DND-41 (cell line): ENCODE results near the gene SLC35F5.

Experiments used
- ATAC-seq: fragments of 200-7000 bp; cut with Tn5 transposase; 3 replicates; pipeline ENCODE4 v1.9.1; 2021; ENCODE audit warnings: low read depth; ENCODE audit not compliant: insufficient read depth
- DNase-seq: peaks from one replicate; pipeline ENCODE4 v3.0.0-alpha.2; 2020
- H2AFZ ChIP-seq: 2 replicates; pipeline ENCODE4 v1.6.0; 2012; ENCODE audit warnings: low read depth, low read length
- H3K27ac ChIP-seq: 2 replicates; pipeline ENCODE4 v1.5.1; 2012; ENCODE audit warnings: low read length, inconsistent platforms
- H3K27me3 ChIP-seq: fragments of 200-600 bp; sonication (generic); 2 replicates; pipeline ENCODE4 v1.6.0; 2012; ENCODE audit warnings: low read length, mild to moderate bottlenecking, inconsistent platforms; ENCODE audit not compliant: insufficient read depth, poor library complexity
- H3K36me3 ChIP-seq: 2 replicates; pipeline ENCODE4 v1.5.1; 2012; ENCODE audit warnings: low read length, inconsistent platforms; ENCODE audit not compliant: insufficient read depth
- H3K4me1 ChIP-seq: 2 replicates; pipeline ENCODE4 v1.5.1; 2012; ENCODE audit warnings: mild to moderate bottlenecking, low read length; ENCODE audit not compliant: insufficient read depth
- H3K4me2 ChIP-seq: 2 replicates; pipeline ENCODE4 v1.6.0; 2012; ENCODE audit warnings: mild to moderate bottlenecking, moderate library complexity, low read length, inconsistent platforms; ENCODE audit not compliant: insufficient read depth
- H3K4me3 ChIP-seq, 2 experiments: fragments of 200-600 bp in 1 of 2; shearing (Covaris generic) in 1 of 2; 2 replicates each; pipeline ENCODE4 v1.5.1; 2012 to 2016; ENCODE audit warnings: inconsistent platforms in 2 of 2, low read length in 2 of 2, mild to moderate bottlenecking in 2 of 2, low read depth in 1 of 2, moderate library complexity in 1 of 2
- H3K79me2 ChIP-seq: 2 replicates; pipeline ENCODE4 v1.6.0; 2012; ENCODE audit warnings: low read length, inconsistent platforms; ENCODE audit not compliant: insufficient read depth
- H3K9ac ChIP-seq: 2 replicates; pipeline ENCODE4 v1.6.0; 2012; ENCODE audit warnings: low read depth, mild to moderate bottlenecking, inconsistent platforms, low read length, moderate library complexity
- H3K9me3 ChIP-seq: 2 replicates; pipeline ENCODE4 v1.5.1; 2012; ENCODE audit warnings: low read length, moderate library complexity, mild to moderate bottlenecking, inconsistent platforms; ENCODE audit not compliant: insufficient read depth, severe bottlenecking
- H4K20me1 ChIP-seq: 2 replicates; pipeline ENCODE4 v1.6.0; 2012; ENCODE audit warnings: low read length; ENCODE audit not compliant: insufficient read depth
- EZH2 ChIP-seq: IDR thresholded peaks from 3 replicates; pipeline ENCODE4 v1.6.1; 2012; ENCODE audit warnings: borderline replicate concordance, low read depth, mild to moderate bottlenecking, moderate library complexity, low read length, inconsistent platforms; ENCODE audit not compliant: severe bottlenecking
- TF ChIP-seq, protein P1 (sequence below): IDR thresholded peaks from 2 replicates; pipeline ENCODE4 v1.5.1; 2012; ENCODE audit warnings: borderline replicate concordance, low read length, moderate library complexity, mild to moderate bottlenecking; ENCODE audit not compliant: poor library complexity, severe bottlenecking; ENCODE audit errors: extremely low read depth

SLC35F5 gene

DNA sequence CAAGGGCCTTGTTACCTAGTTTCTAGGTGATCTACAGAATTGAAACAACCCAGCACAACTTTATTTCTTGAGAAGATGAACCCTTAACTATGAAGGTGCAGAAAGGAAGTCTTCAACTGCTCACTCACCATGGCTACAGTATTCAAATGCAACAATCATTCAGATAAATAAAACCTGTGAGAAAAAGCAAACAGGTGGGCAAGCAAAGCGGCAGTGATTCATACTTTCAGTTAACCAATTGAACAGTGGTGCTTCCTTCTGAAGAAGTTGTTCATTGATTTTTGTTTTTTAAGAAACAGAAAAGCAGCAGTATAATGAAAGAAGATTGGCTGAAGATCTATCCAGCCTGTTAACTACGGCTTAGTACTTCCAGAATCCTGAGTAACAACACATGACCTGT lies 43.5 kb downstream of the SLC35F5 start:
- H3K9me3 ChIP-seq = no peaks in the 10 kb centered on the region

GRCh38 chr2:113711851-113712250 lies 44.6 kb downstream of the SLC35F5 start:
- Histone ChIP-seq H3K9ac (no peak overlapping the region), H3K27me3 (no peaks in the 10 kb centered on the region), H3K4me3 (no peak overlapping the region), H3K9me3 (no peaks in the 10 kb centered on the region), H3K79me2 (no peaks in the 10 kb centered on the region), H4K20me1 (no peaks in the 10 kb centered on the region), H3K27ac (no peak overlapping the region), H3K36me3 (peaks cover 17% of the 10 kb centered on the region), H2AFZ (no peak overlapping the region), H3K4me1 (no peaks in the 10 kb centered on the region), H3K4me2 (no peak overlapping the region)
- no peak for TF ChIP-seq EZH2
- TF ChIP-seq, protein P1, sequence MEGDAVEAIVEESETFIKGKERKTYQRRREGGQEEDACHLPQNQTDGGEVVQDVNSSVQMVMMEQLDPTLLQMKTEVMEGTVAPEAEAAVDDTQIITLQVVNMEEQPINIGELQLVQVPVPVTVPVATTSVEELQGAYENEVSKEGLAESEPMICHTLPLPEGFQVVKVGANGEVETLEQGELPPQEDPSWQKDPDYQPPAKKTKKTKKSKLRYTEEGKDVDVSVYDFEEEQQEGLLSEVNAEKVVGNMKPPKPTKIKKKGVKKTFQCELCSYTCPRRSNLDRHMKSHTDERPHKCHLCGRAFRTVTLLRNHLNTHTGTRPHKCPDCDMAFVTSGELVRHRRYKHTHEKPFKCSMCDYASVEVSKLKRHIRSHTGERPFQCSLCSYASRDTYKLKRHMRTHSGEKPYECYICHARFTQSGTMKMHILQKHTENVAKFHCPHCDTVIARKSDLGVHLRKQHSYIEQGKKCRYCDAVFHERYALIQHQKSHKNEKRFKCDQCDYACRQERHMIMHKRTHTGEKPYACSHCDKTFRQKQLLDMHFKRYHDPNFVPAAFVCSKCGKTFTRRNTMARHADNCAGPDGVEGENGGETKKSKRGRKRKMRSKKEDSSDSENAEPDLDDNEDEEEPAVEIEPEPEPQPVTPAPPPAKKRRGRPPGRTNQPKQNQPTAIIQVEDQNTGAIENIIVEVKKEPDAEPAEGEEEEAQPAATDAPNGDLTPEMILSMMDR = no peak
- DNase-seq = no peak
- ATAC-seq = no peak

More for the DNA sequence above, 43.5 kb downstream of the SLC35F5 start:
- ATAC-seq (no peak), DNase-seq (no peak)
- no peak overlapping the region for H3K9ac ChIP-seq
- no peaks in the 10 kb centered on the region for H4K20me1 ChIP-seq
- H3K79me2 ChIP-seq = no peaks in the 10 kb centered on the region
- no peak overlapping the region for H3K4me2 ChIP-seq
- TF ChIP-seq, protein P1 = no peak
- no peak for TF ChIP-seq EZH2
- H3K27ac ChIP-seq = no peak overlapping the region
- no peaks in the 10 kb centered on the region for H3K4me1 ChIP-seq
- no peak overlapping the region for H3K4me3 ChIP-seq
- peaks cover 22% of the 10 kb centered on the region for H3K36me3 ChIP-seq
- H3K27me3 ChIP-seq = no peaks in the 10 kb centered on the region
- H2AFZ ChIP-seq = no peak overlapping the region

DNA sequence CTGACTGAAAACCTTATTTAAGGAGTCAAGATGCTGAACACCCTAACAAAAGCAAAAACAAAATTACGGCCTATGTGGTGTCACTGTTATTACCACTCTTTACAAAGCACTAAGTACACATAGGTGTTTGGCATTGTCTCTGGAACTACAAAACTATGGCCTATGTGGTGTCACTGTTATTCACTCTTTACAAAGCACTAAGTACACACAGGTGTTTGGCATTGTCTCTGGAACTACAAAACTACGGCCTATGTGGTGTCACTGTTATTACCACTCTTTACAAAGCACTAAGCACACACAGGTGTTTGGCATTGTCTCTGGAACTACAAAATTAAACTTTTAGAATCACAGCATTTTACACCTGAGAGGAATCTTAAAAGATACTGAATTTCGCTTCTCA lies 47.4 kb downstream of the SLC35F5 start:
- H3K4me2 ChIP-seq = no peak overlapping the region
- H3K4me1 ChIP-seq = no peaks in the 10 kb centered on the region
- no peak for TF ChIP-seq EZH2
- TF ChIP-seq, protein P1 = no peak
- H3K27ac ChIP-seq = no peak overlapping the region
- H3K79me2 ChIP-seq = no peaks in the 10 kb centered on the region
- ATAC-seq (no peak), DNase-seq (no peak)
- H3K4me3 ChIP-seq = no peak overlapping the region
- H3K36me3 ChIP-seq = peaks cover 11% of the 10 kb centered on the region; the same call in 1 of the 2 replicates
- H3K9ac ChIP-seq = no peak overlapping the region
- H3K9me3 ChIP-seq = no peaks in the 10 kb centered on the region
- no peak overlapping the region for H2AFZ ChIP-seq
- no peaks in the 10 kb centered on the region for H3K27me3 ChIP-seq
- no peaks in the 10 kb centered on the region for H4K20me1 ChIP-seq

GRCh38 chr2:113707106-113707505 lies 49.3 kb downstream of the SLC35F5 start:
- no peak overlapping the region for H3K27ac ChIP-seq
- H3K79me2 ChIP-seq = no peaks in the 10 kb centered on the region
- H3K4me1 ChIP-seq = no peaks in the 10 kb centered on the region
- no peak overlapping the region for H3K4me3 ChIP-seq
- no peaks in the 10 kb centered on the region for H3K9me3 ChIP-seq
- H3K27me3 ChIP-seq = no peaks in the 10 kb centered on the region
- DNase-seq (no peak), ATAC-seq (no peak)
- peaks cover 3% of the 10 kb centered on the region; the same call in 1 of the 2 replicates for H3K36me3 ChIP-seq
- no peak for TF ChIP-seq EZH2
- TF ChIP-seq, protein P1 = no peak
- no peaks in the 10 kb centered on the region for H4K20me1 ChIP-seq
- H3K4me2 ChIP-seq = no peak overlapping the region
- H3K9ac ChIP-seq = no peak overlapping the region
- H2AFZ ChIP-seq = no peak overlapping the region
